Neuronal stem cell (in vitro differentiated cells): Measurements from ENCODE around the gene LINC00237.

Experiments
- DNase-seq: peaks from one replicate; pipeline ENCODE4 v3.0.0-alpha.2; 2013; ENCODE audit warnings: low spot score
- H2AFZ ChIP-seq: one replicate; pipeline ENCODE4 v1.6.1; 2013; ENCODE audit warnings: mild to moderate bottlenecking, low read length, inconsistent platforms
- H2AK5ac ChIP-seq: 2 replicates; pipeline ENCODE4 v1.6.1; 2013; ENCODE audit warnings: low read depth, mild to moderate bottlenecking, inconsistent platforms, low read length, moderate library complexity, mixed read lengths
- H2BK120ac ChIP-seq: 2 replicates; pipeline ENCODE4 v1.6.1; 2013; ENCODE audit warnings: low read depth, mild to moderate bottlenecking, inconsistent platforms, low read length, moderate library complexity, mixed read lengths
- H2BK12ac ChIP-seq: one replicate; pipeline ENCODE4 v1.6.1; 2013; ENCODE audit warnings: low read length, inconsistent platforms
- H2BK15ac ChIP-seq: 2 replicates; pipeline ENCODE4 v1.6.1; 2013; ENCODE audit warnings: mild to moderate bottlenecking, low read length, inconsistent platforms, mixed read lengths
- H2BK5ac ChIP-seq: one replicate; pipeline ENCODE4 v1.6.1; 2013; ENCODE audit warnings: inconsistent platforms, mild to moderate bottlenecking, low read length, moderate library complexity
- H3K14ac ChIP-seq: one replicate; pipeline ENCODE4 v1.6.1; 2013; ENCODE audit warnings: low read length, inconsistent platforms
- H3K18ac ChIP-seq: 2 replicates; pipeline ENCODE4 v1.6.1; 2013; ENCODE audit warnings: low read length, inconsistent platforms
- H3K23ac ChIP-seq: 2 replicates; pipeline ENCODE4 v1.6.1; 2013; ENCODE audit warnings: low read depth, mild to moderate bottlenecking, mixed read lengths, low read length, inconsistent platforms; ENCODE audit not compliant: poor library complexity
- H3K27ac ChIP-seq: replicated peaks from 3 replicates; pipeline ENCODE4 v1.5.1; 2013; ENCODE audit warnings: low read length, inconsistent platforms
- H3K27me3 ChIP-seq, 3 experiments: 2 replicates each; pipeline ENCODE4 v1.6.1; 2013; ENCODE audit warnings: low read length in 3 of 3, mild to moderate bottlenecking in 2 of 3, inconsistent platforms in 1 of 3, low read depth in 1 of 3, mixed read lengths in 1 of 3, moderate library complexity in 1 of 3; ENCODE audit not compliant: control insufficient read depth in 3 of 3, insufficient read depth in 3 of 3
- H3K36me3 ChIP-seq, 2 donors: replicated peaks in 1 of 2; 2 replicates each; pipeline ENCODE4 v1.6.1; 2013; ENCODE audit warnings: low read length in 2 of 2; ENCODE audit not compliant: control insufficient read depth in 2 of 2, insufficient read depth in 2 of 2
- H3K4ac ChIP-seq: 2 replicates; pipeline ENCODE4 v1.6.1; 2013; ENCODE audit warnings: inconsistent platforms, mild to moderate bottlenecking, low read length, moderate library complexity
- H3K4me1 ChIP-seq, 2 donors: 1 replicate in 1 of 2; 2 replicates in 1 of 2; pipeline ENCODE4 v1.6.1; 2013; ENCODE audit warnings: low read length in 2 of 2, low read depth in 1 of 2; ENCODE audit not compliant: control insufficient read depth in 2 of 2, insufficient read depth in 1 of 2
- H3K4me2 ChIP-seq: one replicate; pipeline ENCODE4 v1.6.1; 2013; ENCODE audit warnings: mild to moderate bottlenecking, low read length, inconsistent platforms; ENCODE audit not compliant: insufficient read depth, poor library complexity, severe bottlenecking
- H3K4me3 ChIP-seq, 2 donors: 2 replicates each; pipeline ENCODE4 v1.5.1; 2013; ENCODE audit warnings: low read length in 2 of 2, mild to moderate bottlenecking in 2 of 2, inconsistent platforms in 1 of 2, moderate library complexity in 1 of 2
- H3K79me1 ChIP-seq: one replicate; pipeline ENCODE4 v1.6.1; 2013; ENCODE audit warnings: low read depth, mild to moderate bottlenecking, inconsistent platforms, low read length, moderate library complexity
- H3K9ac ChIP-seq: one replicate; pipeline ENCODE4 v1.6.1; 2013; ENCODE audit warnings: mild to moderate bottlenecking, low read depth, low read length, inconsistent platforms; ENCODE audit not compliant: poor library complexity
- H3K9me3 ChIP-seq, 2 donors: replicated peaks in 1 of 2; 2 replicates each; pipeline versions ENCODE3 to v1.6.1; 2013; ENCODE audit warnings: low read length in 2 of 2, mild to moderate bottlenecking in 2 of 2, inconsistent platforms in 1 of 2, low read depth in 1 of 2, mixed read lengths in 1 of 2, moderate library complexity in 1 of 2; ENCODE audit not compliant: control insufficient read depth in 2 of 2, insufficient read depth in 1 of 2
- H4K8ac ChIP-seq: one replicate; pipeline ENCODE4 v1.6.1; 2013; ENCODE audit warnings: low read depth, mild to moderate bottlenecking, inconsistent platforms, low read length, moderate library complexity
- H4K91ac ChIP-seq: one replicate; pipeline ENCODE4 v1.6.1; 2013; ENCODE audit warnings: low read length, low read depth, mild to moderate bottlenecking, inconsistent platforms; ENCODE audit not compliant: poor library complexity
- WGBS, 2 donors: extraction: QIAGEN DNeasy Blood & Tissue Kit; methylation state at CpG; one replicate each; pipeline ENCODE4 v1.1.7; 2013; ENCODE audit warnings: missing lambda C conversion rate in 2 of 2, mixed read lengths in 1 of 2; ENCODE audit not compliant: insufficient read length in 2 of 2, insufficient replicate concordance in 1 of 2; ENCODE audit errors: extremely low coverage in 2 of 2; 5-methylcytosine and 5-hydroxymethylcytosine counted together

LINC00237 gene

GRCh38 chr20:21104466-21104761 lies 1.7 kb downstream of the LINC00237 start:
- Histone ChIP-seq H3K14ac (no peak overlapping the region), H3K79me1 (peaks cover 2% of the 10 kb centered on the region), H2BK12ac (no peak overlapping the region), H4K91ac (no peak overlapping the region), H3K27ac (no peak overlapping the region), H3K4me3 (no peak overlapping the region), H3K36me3 (no peaks in the 10 kb centered on the region), H3K4me1 (peaks cover 19 to 26% of the 10 kb centered on the region in 2 donors), H2BK15ac (no peak overlapping the region), H3K18ac (no peak overlapping the region), H4K8ac (no peak overlapping the region), H2AK5ac (no peak overlapping the region), H3K4me2 (no peak overlapping the region), H3K27me3 (peaks cover 48 to 100% (median 91%) of the 10 kb centered on the region in 3 experiments), H3K9ac (no peak overlapping the region), H3K4ac (no peak overlapping the region), H2BK5ac (no peak overlapping the region), H3K23ac (no peak overlapping the region), H2BK120ac (no peak overlapping the region), H3K9me3 (no peaks in the 10 kb centered on the region), H2AFZ (no peak overlapping the region)
- WGBS, 2 donors = no CpG with 5 or more reads among the region's 5 CpGs
- DNase-seq = no peak

GRCh38 chr20:21103582-21104465 lies 2.3 kb downstream of the LINC00237 start:
- Histone ChIP-seq H2BK120ac (no peak overlapping the region), H4K8ac (no peak overlapping the region), H3K4me2 (no peak overlapping the region), H3K23ac (no peak overlapping the region), H3K4ac (no peak overlapping the region), H2BK12ac (no peak overlapping the region), H3K27ac (no peak overlapping the region), H3K79me1 (peaks cover 2% of the 10 kb centered on the region), H3K4me3 (no peak overlapping the region), H2BK15ac (no peak overlapping the region), H3K14ac (no peak overlapping the region), H2AK5ac (no peak overlapping the region), H3K18ac (no peak overlapping the region), H2BK5ac (no peak overlapping the region), H4K91ac (no peak overlapping the region), H3K27me3 (peaks cover 48 to 100% (median 93%) of the 10 kb centered on the region in 3 experiments), H3K36me3 (no peaks in the 10 kb centered on the region), H3K9me3 (no peaks in the 10 kb centered on the region), H2AFZ (no peak overlapping the region), H3K9ac (no peak overlapping the region), H3K4me1 (peaks cover 19 to 26% of the 10 kb centered on the region in 2 donors)
- WGBS, 2 donors = no CpG with 5 or more reads among the region's 32 CpGs
- DNase-seq = no peak

GRCh38 chr20:21102603-21103311 lies 3.4 kb downstream of the LINC00237 start:
- Histone ChIP-seq H3K14ac (no peak overlapping the region), H3K79me1 (peaks cover 2% of the 10 kb centered on the region)

More at GRCh38 chr20:21102603-21103311, 3.4 kb downstream of the LINC00237 start:
- no peak overlapping the region for H4K8ac ChIP-seq
- no peak for DNase-seq
- H3K4me2 ChIP-seq = peak overlapping the region; percentile 64
- H3K4ac ChIP-seq = no peak overlapping the region
- H3K27me3 ChIP-seq = peaks cover 48 to 100% (median 92%) of the 10 kb centered on the region in 3 experiments
- peak overlapping the region; percentile 33 for H3K9ac ChIP-seq
- peak overlapping the region; percentile 10 to 17 for H3K4me3 ChIP-seq
- H2BK15ac ChIP-seq = no peak overlapping the region
- no peak overlapping the region for H2AK5ac ChIP-seq
- no peaks in the 10 kb centered on the region for H3K36me3 ChIP-seq
- H2BK5ac ChIP-seq = no peak overlapping the region
- peak overlapping the region; percentile 94 for H2AFZ ChIP-seq
- H4K91ac ChIP-seq = no peak overlapping the region
- H2BK120ac ChIP-seq = no peak overlapping the region
- H3K9me3 ChIP-seq = no peaks in the 10 kb centered on the region
- no peak overlapping the region for H2BK12ac ChIP-seq
- no peak overlapping the region for H3K27ac ChIP-seq
- peak overlapping the region; percentile 82 for H3K23ac ChIP-seq
- peaks cover 19 to 26% of the 10 kb centered on the region in 2 donors for H3K4me1 ChIP-seq
- WGBS, 2 donors = no CpG with 5 or more reads among the region's 38 CpGs
- H3K18ac ChIP-seq = peak overlapping the region; percentile 44
